Measurements from ENCODE around the gene KRTAP4-7.
"Not testable (repeated sequence)": the region's sequence is repeated elsewhere in the genome, so short reads cannot be mapped to it uniquely, and the experiment has no call there.

The KRTAP4-7 gene

GRCh38 chr17:41054556-41054955 lies 29.4 kb upstream of the KRTAP4-7 start:
- not testable (repeated sequence) for H3K27me3 ChIP-seq (ENCODE audit: control insufficient read depth, insufficient read depth, low read length); H3K9me3 ChIP-seq (ENCODE audit: control insufficient read depth, insufficient read depth, low read depth, low read length); H3K27ac ChIP-seq (ENCODE audit: low read depth, low read length); H3K9ac ChIP-seq (ENCODE audit: low read length); H3K4me1 ChIP-seq (ENCODE audit: control insufficient read depth, insufficient read depth, low read length); H3K36me3 ChIP-seq (ENCODE audit: control insufficient read depth, insufficient read depth, low read length); H3K4me3 ChIP-seq (ENCODE audit: low read depth, low read length)

GRCh38 chr17:41055130-41055529 lies 28.8 kb upstream of the KRTAP4-7 start, which contains the start of gene KRTAP2-2:
KRTAP2-2 (minus strand) TSS chr17:41055230; CDS start chr17:41055211, 19 bp downstream.
- not testable (repeated sequence) for H3K9me3 ChIP-seq (ENCODE audit: control insufficient read depth, insufficient read depth, low read depth, low read length)

GRCh38 chr17:41057547-41057946 lies 26.4 kb upstream of the KRTAP4-7 start:
- no peaks in the 10 kb centered on the region for H3K36me3 ChIP-seq (ENCODE audit: control insufficient read depth, insufficient read depth, low read length)
- no peaks in the 10 kb centered on the region; the same call in 1 of the 2 replicates for H3K9me3 ChIP-seq (ENCODE audit: control insufficient read depth, insufficient read depth, low read depth, low read length)
- H3K4me3 ChIP-seq (ENCODE audit: low read depth, low read length), result no peak overlapping the region
- no peak overlapping the region for H3K9ac ChIP-seq (ENCODE audit: low read length)
- no peak overlapping the region for H3K27ac ChIP-seq (ENCODE audit: low read depth, low read length)
- no peaks in the 10 kb centered on the region for H3K27me3 ChIP-seq (ENCODE audit: control insufficient read depth, insufficient read depth, low read length)
- H3K4me1 ChIP-seq (ENCODE audit: control insufficient read depth, insufficient read depth, low read length), result peaks cover 4% of the 10 kb centered on the region; the same call in 1 of the 2 replicates

More at GRCh38 chr17:41055130-41055529, 28.8 kb upstream of the KRTAP4-7 start, which contains the start of gene KRTAP2-2:
- H3K4me1 ChIP-seq (ENCODE audit: control insufficient read depth, insufficient read depth, low read length); H3K27ac ChIP-seq (ENCODE audit: low read depth, low read length); H3K36me3 ChIP-seq (ENCODE audit: control insufficient read depth, insufficient read depth, low read length); H3K9ac ChIP-seq (ENCODE audit: low read length); H3K4me3 ChIP-seq (ENCODE audit: low read depth, low read length); H3K27me3 ChIP-seq (ENCODE audit: control insufficient read depth, insufficient read depth, low read length): not testable (repeated sequence)

GRCh38 chr17:41058741-41059140 lies 25.2 kb upstream of the KRTAP4-7 start:
- Histone ChIP-seq H3K4me3 (ENCODE audit: low read depth, low read length) (no peak overlapping the region), H3K9me3 (ENCODE audit: control insufficient read depth, insufficient read depth, low read depth, low read length) (no peaks in the 10 kb centered on the region; the same call in 1 of the 2 replicates), H3K4me1 (ENCODE audit: control insufficient read depth, insufficient read depth, low read length) (peaks cover 4% of the 10 kb centered on the region; the same call in 1 of the 2 replicates), H3K9ac (ENCODE audit: low read length) (no peak overlapping the region), H3K27me3 (ENCODE audit: control insufficient read depth, insufficient read depth, low read length) (no peaks in the 10 kb centered on the region), H3K36me3 (ENCODE audit: control insufficient read depth, insufficient read depth, low read length) (no peaks in the 10 kb centered on the region), H3K27ac (ENCODE audit: low read depth, low read length) (no peak overlapping the region)

- H3K4me3 ChIP-seq (ENCODE audit: low read depth, low read length); H3K27ac ChIP-seq (ENCODE audit: low read depth, low read length); H3K9ac ChIP-seq (ENCODE audit: low read length); H3K36me3 ChIP-seq (ENCODE audit: control insufficient read depth, insufficient read depth, low read length); H3K9me3 ChIP-seq (ENCODE audit: control insufficient read depth, insufficient read depth, low read depth, low read length); H3K27me3 ChIP-seq (ENCODE audit: control insufficient read depth, insufficient read depth, low read length); H3K4me1 ChIP-seq (ENCODE audit: control insufficient read depth, insufficient read depth, low read length): not testable (repeated sequence)
These were observed 24.5 kb upstream of the KRTAP4-7 start for GRCh38 chr17:41059276-41060051.

- Histone ChIP-seq H3K9me3 (ENCODE audit: control insufficient read depth, insufficient read depth, low read depth, low read length) (no peaks in the 10 kb centered on the region; the same call in 1 of the 2 replicates), H3K27me3 (ENCODE audit: control insufficient read depth, insufficient read depth, low read length) (no peaks in the 10 kb centered on the region), H3K9ac (ENCODE audit: low read length) (no peak within 1 kb of the TSS), H3K36me3 (ENCODE audit: control insufficient read depth, insufficient read depth, low read length) (no peaks in the 10 kb centered on the region), H3K4me1 (ENCODE audit: control insufficient read depth, insufficient read depth, low read length) (peaks cover 4% of the 10 kb centered on the region; the same call in 1 of the 2 replicates), H3K4me3 (ENCODE audit: low read depth, low read length) (no peak within 1 kb of the TSS), H3K27ac (ENCODE audit: low read depth, low read length) (no peak within 1 kb of the TSS)
These were observed 23.8 kb upstream of the KRTAP4-7 start, which contains the start of gene KRTAP2-3 for GRCh38 chr17:41060052-41060604. KRTAP2-3 (minus strand) TSS chr17:41060114; CDS start chr17:41060050, 64 bp downstream.

GRCh38 chr17:41061964-41062363 lies 22.0 kb upstream of the KRTAP4-7 start:
- H3K27ac ChIP-seq (ENCODE audit: low read depth, low read length), result no peak overlapping the region

GRCh38 chr17:41063449-41063848 lies 20.5 kb upstream of the KRTAP4-7 start:
- Histone ChIP-seq H3K27ac (ENCODE audit: low read depth, low read length) (no peak overlapping the region), H3K4me3 (ENCODE audit: low read depth, low read length) (no peak overlapping the region), H3K27me3 (ENCODE audit: control insufficient read depth, insufficient read depth, low read length) (no peaks in the 10 kb centered on the region), H3K4me1 (ENCODE audit: control insufficient read depth, insufficient read depth, low read length) (peaks cover 4% of the 10 kb centered on the region; the same call in 1 of the 2 replicates), H3K9ac (ENCODE audit: low read length) (no peak overlapping the region), H3K36me3 (ENCODE audit: control insufficient read depth, insufficient read depth, low read length) (no peaks in the 10 kb centered on the region), H3K9me3 (ENCODE audit: control insufficient read depth, insufficient read depth, low read depth, low read length) (no peaks in the 10 kb centered on the region)

More at GRCh38 chr17:41061964-41062363, 22.0 kb upstream of the KRTAP4-7 start:
- no peak overlapping the region for H3K9ac ChIP-seq (ENCODE audit: low read length)
- H3K4me3 ChIP-seq (ENCODE audit: low read depth, low read length), result no peak overlapping the region
- H3K27me3 ChIP-seq (ENCODE audit: control insufficient read depth, insufficient read depth, low read length), result no peaks in the 10 kb centered on the region
- no peaks in the 10 kb centered on the region; the same call in 1 of the 2 replicates for H3K9me3 ChIP-seq (ENCODE audit: control insufficient read depth, insufficient read depth, low read depth, low read length)
- peaks cover 4% of the 10 kb centered on the region; the same call in 1 of the 2 replicates for H3K4me1 ChIP-seq (ENCODE audit: control insufficient read depth, insufficient read depth, low read length)
- H3K36me3 ChIP-seq (ENCODE audit: control insufficient read depth, insufficient read depth, low read length), result no peaks in the 10 kb centered on the region

GRCh38 chr17:41064301-41064700 lies 19.6 kb upstream of the KRTAP4-7 start:
- Histone ChIP-seq H3K27ac (ENCODE audit: low read depth, low read length) (no peak overlapping the region), H3K4me1 (ENCODE audit: control insufficient read depth, insufficient read depth, low read length) (peaks cover 4% of the 10 kb centered on the region; the same call in 1 of the 2 replicates)

GRCh38 chr17:41065016-41065689 lies 18.8 kb upstream of the KRTAP4-7 start:
- not testable (repeated sequence) for H3K27ac ChIP-seq (ENCODE audit: low read depth, low read length); H3K4me1 ChIP-seq (ENCODE audit: control insufficient read depth, insufficient read depth, low read length)

More at GRCh38 chr17:41064301-41064700, 19.6 kb upstream of the KRTAP4-7 start:
- Histone ChIP-seq H3K9me3 (ENCODE audit: control insufficient read depth, insufficient read depth, low read depth, low read length) (no peaks in the 10 kb centered on the region), H3K4me3 (ENCODE audit: low read depth, low read length) (no peak overlapping the region), H3K36me3 (ENCODE audit: control insufficient read depth, insufficient read depth, low read length) (no peaks in the 10 kb centered on the region), H3K9ac (ENCODE audit: low read length) (no peak overlapping the region), H3K27me3 (ENCODE audit: control insufficient read depth, insufficient read depth, low read length) (no peaks in the 10 kb centered on the region)

More at GRCh38 chr17:41065016-41065689, 18.8 kb upstream of the KRTAP4-7 start:
- H3K9ac ChIP-seq (ENCODE audit: low read length); H3K27me3 ChIP-seq (ENCODE audit: control insufficient read depth, insufficient read depth, low read length); H3K36me3 ChIP-seq (ENCODE audit: control insufficient read depth, insufficient read depth, low read length); H3K4me3 ChIP-seq (ENCODE audit: low read depth, low read length); H3K9me3 ChIP-seq (ENCODE audit: control insufficient read depth, insufficient read depth, low read depth, low read length): not testable (repeated sequence)

Data from HUES6 (cell line).